NCI-H82 treated with DMSO at 0.1 percent for 48 hours (cell line): ENCODE data around the gene CPNE4.
"Not testable (repeated sequence)": the region's sequence is repeated elsewhere in the genome, so short reads cannot be mapped to it uniquely, and the experiment has no call there.

Experiments
- DNase-seq: peaks from one replicate; lab custom pipeline; 2025; ENCODE audit not compliant: unreplicated experiment; lab: John Stamatoyannopoulos, UW

CPNE4 gene

GRCh38 chr3:131546441-131546840 is 488.4 kb downstream of the CPNE4 start:
- DNase-seq = no peak

- no peak for DNase-seq
These were observed 490.3 kb downstream of the CPNE4 start for GRCh38 chr3:131544557-131544956.

- DNase-seq = no peak
These were observed 491.1 kb downstream of the CPNE4 start for GRCh38 chr3:131543714-131544113.

GRCh38 chr3:131541288-131541687 is 493.5 kb downstream of the CPNE4 start:
- no peak for DNase-seq

- no peak for DNase-seq
These were observed 494.0 kb downstream of the CPNE4 start for GRCh38 chr3:131540821-131541220.

GRCh38 chr3:131540143-131540542 is 494.7 kb downstream of the CPNE4 start:
- no peak for DNase-seq

- no peak for DNase-seq
These were observed 495.8 kb downstream of the CPNE4 start for GRCh38 chr3:131538968-131539367.

GRCh38 chr3:131537531-131537930 is 497.3 kb downstream of the CPNE4 start:
- no peak for DNase-seq

GRCh38 chr3:131535596-131535995 is 499.2 kb downstream of the CPNE4 start:
- no peak for DNase-seq

- DNase-seq = no peak
These were observed 499.7 kb downstream of the CPNE4 start for GRCh38 chr3:131535131-131535530.

- no peak for DNase-seq
These were observed 502.2 kb downstream of the CPNE4 start for GRCh38 chr3:131532645-131533044.

GRCh38 chr3:131530843-131531242 is 504.0 kb downstream of the CPNE4 start:
- DNase-seq = no peak

- DNase-seq = no peak
These were observed 504.4 kb downstream of the CPNE4 start for GRCh38 chr3:131530388-131530787.

- DNase-seq = no peak
These were observed 507.9 kb downstream of the CPNE4 start for GRCh38 chr3:131526801-131527347.

- DNase-seq = no peak
These were observed 516.1 kb downstream of the CPNE4 start for GRCh38 chr3:131518680-131519079.

- DNase-seq = no peak
These were observed 529.4 kb downstream of the CPNE4 start for GRCh38 chr3:131505421-131505820.

- no peak for DNase-seq
These were observed 531.5 kb downstream of the CPNE4 start for GRCh38 chr3:131503320-131503635.

- peak; percentile 92 for DNase-seq
These were observed 532.1 kb downstream of the CPNE4 start, which contains the start of gene MRPL3 for GRCh38 chr3:131502530-131503319. TSS of gene MRPL3 (minus strand) at chr3:131502971. CDS start at chr3:131502821, 150 bp downstream.

GRCh38 chr3:131501949-131502348 is 532.9 kb downstream of the CPNE4 start:
- DNase-seq = no peak

- DNase-seq = no peak
These were observed 540.1 kb downstream of the CPNE4 start for GRCh38 chr3:131494706-131495105.

GRCh38 chr3:131491775-131492174 is 543.0 kb downstream of the CPNE4 start:
- DNase-seq = no peak

GRCh38 chr3:131491084-131491483 is 543.7 kb downstream of the CPNE4 start:
- DNase-seq = no peak

GRCh38 chr3:131486545-131486944 is 548.3 kb downstream of the CPNE4 start:
- DNase-seq = not testable (repeated sequence)
